Caco-2 (cell line): ENCODE data around the gene COX20. TPM values are rescaled to one million over a fixed set of nuclear protein-coding genes. Genes with fewer than 3 reads are reported as not detected.

Experiments used
- BruUV-seq: library from RNA; stranded (reverse); fragments of 400-500 nt; replicated peaks from 2 replicates; lab custom pipeline; 2021; lab: Mats Ljungman, UMichigan
- CTCF ChIA-PET: fragments of 300-600 bp; sonication (Branson Sonifier 250); formaldehyde crosslinking; loops from one replicate; lab custom pipeline; 2022; ENCODE audit warnings: antibody characterized with exemption; lab: Charles Lee
- POLR2A ChIA-PET: fragments of 300-600 bp; sonication (Branson Sonifier 250); formaldehyde crosslinking; loops from one replicate; lab custom pipeline; 2022; ENCODE audit warnings: antibody characterized with exemption; lab: Charles Lee
- DNase-seq, 2 experiments: peaks; one replicate each; pipeline versions ENCODE4 v3.0.0 to v3.0.0-alpha.2; 2020 to 2022
- H3K27me3 ChIP-seq: replicated peaks from 2 replicates; pipeline ENCODE4 v1.6.0; 2011; ENCODE audit warnings: low read length; ENCODE audit not compliant: control insufficient read depth, insufficient read depth
- H3K36me3 ChIP-seq: 2 replicates; pipeline ENCODE4 v1.5.1; 2011; ENCODE audit warnings: low read length; ENCODE audit not compliant: control insufficient read depth, insufficient read depth
- H3K4me1 ChIP-seq: fragments of 250-450 bp; sonication (Bioruptor Pico); 2 replicates; pipeline ENCODE4 v1.5.1; 2020; ENCODE audit warnings: mild to moderate bottlenecking
- H3K4me3 ChIP-seq: 2 replicates; pipeline ENCODE4 v1.5.1; 2011; ENCODE audit warnings: low read depth, mild to moderate bottlenecking, control low read depth, low read length
- H3K9me3 ChIP-seq: fragments of 250-450 bp; sonication (Bioruptor Pico); 2 replicates; pipeline ENCODE4 v1.5.1; 2020; ENCODE audit warnings: mild to moderate bottlenecking, moderate library complexity
- H3K27ac Mint-ChIP-seq: one replicate; pipeline ENCODE4 v1.8.0; 2022; ENCODE audit warnings: mixed read lengths; ENCODE audit not compliant: unreplicated experiment
- H3K27me3 Mint-ChIP-seq: one replicate; pipeline ENCODE4 v1.8.0; 2022; ENCODE audit warnings: mixed read lengths; ENCODE audit not compliant: insufficient read depth, unreplicated experiment
- H3K36me3 Mint-ChIP-seq: one replicate; pipeline ENCODE4 v1.8.0; 2022; ENCODE audit warnings: mild to moderate bottlenecking, mixed read lengths; ENCODE audit not compliant: insufficient read depth, unreplicated experiment
- H3K4me1 Mint-ChIP-seq: one replicate; pipeline ENCODE4 v1.8.0; 2022; ENCODE audit warnings: low read depth, mixed read lengths; ENCODE audit not compliant: unreplicated experiment
- H3K4me3 Mint-ChIP-seq: one replicate; pipeline ENCODE4 v1.8.0; 2022; ENCODE audit warnings: mild to moderate bottlenecking, moderate library complexity, mixed read lengths; ENCODE audit not compliant: unreplicated experiment
- H3K9me3 Mint-ChIP-seq: one replicate; pipeline ENCODE4 v1.8.0; 2022; ENCODE audit warnings: mixed read lengths; ENCODE audit not compliant: unreplicated experiment
- CTCF ChIP-seq, 2 experiments: fragments of 200-600 bp in 1 of 2; IDR thresholded peaks; 1 replicate in 1 of 2; 2 replicates in 1 of 2; pipeline versions ENCODE4 v1.5.1 to v1.8.0; 2011 to 2022; ENCODE audit warnings: antibody characterized with exemption in 1 of 2, control low read depth in 1 of 2, inconsistent platforms in 1 of 2, low read depth in 1 of 2, low read length in 1 of 2, mild to moderate bottlenecking in 1 of 2, moderate library complexity in 1 of 2; ENCODE audit not compliant: insufficient read depth in 1 of 2, severe bottlenecking in 1 of 2, unreplicated experiment in 1 of 2
- intact Hi-C: fragments of 100-400 bp; cut with micrococcal nuclease; formaldehyde crosslinking; loops from one replicate; pipeline ENCODE4 v1.10.0; 2022; ENCODE audit not compliant: unreplicated experiment
- total RNA-seq: library from RNA; stranded (reverse); gene quantifications from 2 replicates; pipeline ENCODE4 v1.2.3, GENCODE V29; 2022

COX20 gene
- total RNA-seq, 1 experiment from 2014 or later, result 68.0 TPM

- intact Hi-C loops, result loop anchor here (5.0 kb wide), 1 partner anchor 36 kb away; no protein-coding TSS in a partner anchor
- no peak for DNase-seq
- Histone ChIP-seq H3K4me1 (peaks cover 7% of the 10 kb centered on the region; the same call in 1 of the 2 replicates), H3K36me3 (peaks cover 5% of the 10 kb centered on the region), H3K27me3 (no peaks in the 10 kb centered on the region), H3K9me3 (no peaks in the 10 kb centered on the region), H3K4me3 (peak overlapping the region; percentile 69)
- peaks cover 13% of the 10 kb centered on the region for H3K4me1 Mint-ChIP-seq
- no peaks in the 10 kb centered on the region for H3K27me3 Mint-ChIP-seq
- H3K27ac Mint-ChIP-seq, result peak overlapping the region; percentile 83
- peak overlapping the region; percentile 94 for H3K4me3 Mint-ChIP-seq
- H3K9me3 Mint-ChIP-seq, result no peaks in the 10 kb centered on the region
- no peak for TF ChIP-seq CTCF (IDR thresholded peaks at IDR 0.05; ENCODE audit: insufficient read depth in 1 of 2, low read depth in 1 of 2, low read length in 1 of 2, severe bottlenecking in 1 of 2, unreplicated experiment in 1 of 2)
- CTCF ChIA-PET, result interaction anchor here (0.5 to 1.1 kb wide), 3 partner anchors 109 to 298 kb away, joined by 3 to 5 read pairs (median 3); no protein-coding TSS in a partner anchor
- POLR2A ChIA-PET, result interaction anchor here (0.9 to 1.2 kb wide), 3 partner anchors 26 to 184 kb away, joined by 4 to 12 read pairs (median 4); partner anchors contain the start of gene COX20
- BruUV-seq, result TSS peak; percentile 30
- peaks cover 81% of the 10 kb centered on the region for H3K36me3 Mint-ChIP-seq
These were observed 26.2 kb downstream of the COX20 start for GRCh38 chr1:244861683-244862082.

- H3K4me3 ChIP-seq, result peak overlapping the region; percentile 69
- CTCF ChIA-PET, result interaction anchor here (0.5 to 1.1 kb wide), 2 partner anchors 108 to 180 kb away, joined by 3 to 5 read pairs; no protein-coding TSS in a partner anchor
- peak overlapping the region; percentile 94 for H3K4me3 Mint-ChIP-seq
- H3K4me1 Mint-ChIP-seq, result peaks cover 13% of the 10 kb centered on the region
- TF ChIP-seq CTCF (IDR thresholded peaks at IDR 0.05; ENCODE audit: insufficient read depth in 1 of 2, low read depth in 1 of 2, low read length in 1 of 2, severe bottlenecking in 1 of 2, unreplicated experiment in 1 of 2), result no peak
- POLR2A ChIA-PET, result interaction anchor here (0.6 to 1.2 kb wide), 4 partner anchors 27 to 184 kb away, joined by 3 to 12 read pairs (median 4); partner anchors contain the start of gene COX20
- intact Hi-C loops, result loop anchor here (5.0 kb wide), 1 partner anchor 35 kb away; no protein-coding TSS in a partner anchor
- H3K27me3 ChIP-seq, result no peaks in the 10 kb centered on the region
- peaks cover 7% of the 10 kb centered on the region; the same call in 1 of the 2 replicates for H3K4me1 ChIP-seq
- no peaks in the 10 kb centered on the region for H3K9me3 Mint-ChIP-seq
- H3K9me3 ChIP-seq, result no peaks in the 10 kb centered on the region
- BruUV-seq, result no TSS peak
- H3K36me3 Mint-ChIP-seq, result peaks cover 75% of the 10 kb centered on the region
- H3K36me3 ChIP-seq, result peaks cover 4% of the 10 kb centered on the region; the same call in 1 of the 2 replicates
- H3K27me3 Mint-ChIP-seq, result no peaks in the 10 kb centered on the region
- DNase-seq, result no peak
- peak overlapping the region; percentile 83 for H3K27ac Mint-ChIP-seq
These were observed 26.9 kb downstream of the COX20 start for GRCh38 chr1:244862354-244862698.

GRCh38 chr1:244862699-244863490 lies 27.4 kb downstream of the COX20 start:
- no peak for TF ChIP-seq CTCF (IDR thresholded peaks at IDR 0.05; ENCODE audit: insufficient read depth in 1 of 2, low read depth in 1 of 2, low read length in 1 of 2, severe bottlenecking in 1 of 2, unreplicated experiment in 1 of 2)
- H3K4me1 Mint-ChIP-seq, result peaks cover 13% of the 10 kb centered on the region
- Histone ChIP-seq H3K4me3 (peak overlapping the region; percentile 97), H3K4me1 (peaks cover 7% of the 10 kb centered on the region; the same call in 1 of the 2 replicates), H3K27me3 (no peaks in the 10 kb centered on the region), H3K9me3 (no peaks in the 10 kb centered on the region), H3K36me3 (peaks cover 4% of the 10 kb centered on the region; the same call in 1 of the 2 replicates)
- no peaks in the 10 kb centered on the region for H3K9me3 Mint-ChIP-seq
- peaks cover 69% of the 10 kb centered on the region for H3K36me3 Mint-ChIP-seq
- peak overlapping the region; percentile 94 for H3K4me3 Mint-ChIP-seq
- no peaks in the 10 kb centered on the region for H3K27me3 Mint-ChIP-seq
- intact Hi-C loops, result loop anchor here (1.0 to 5.0 kb wide), 3 partner anchors 28 to 107 kb away; partner anchors contain the start of gene COX20
- DNase-seq, result peak; percentile 98
- CTCF ChIA-PET, result interaction anchor here (0.6 kb wide), 1 partner anchor 180 kb away, joined by 4 read pairs; no protein-coding TSS in a partner anchor
- peak overlapping the region; percentile 83 for H3K27ac Mint-ChIP-seq
- POLR2A ChIA-PET, result interaction anchor here (0.6 to 3.0 kb wide), 7 partner anchors 28 to 1016 kb away, joined by 3 to 23 read pairs (median 7); partner anchors contain the start of gene COX20
- no TSS peak for BruUV-seq
